ENCODE results near the gene AP3B2.

Gene AP3B2

GRCh38 chr15:82651708-82652107 lies 58.0 kb downstream of the AP3B2 start:
- no peak overlapping the region for H3K14ac ChIP-seq (ENCODE audit: low read length)
- H3K27me3 ChIP-seq (ENCODE audit: insufficient read depth, low read length) = peaks cover 29% of the 10 kb centered on the region
- no peak overlapping the region for H4K12ac ChIP-seq (ENCODE audit: low read depth, low read length)
- H3K4me2 ChIP-seq (ENCODE audit: low read length) = no peak overlapping the region
- no peak overlapping the region for H3K4me3 ChIP-seq (ENCODE audit: low read depth, low read length)
- H3K9me3 ChIP-seq (ENCODE audit: insufficient read depth, low read depth, low read length) = peaks cover 7% of the 10 kb centered on the region
- peaks cover 7 to 12% of the 10 kb centered on the region in 2 experiments for H3K4me1 ChIP-seq (ENCODE audit: control insufficient read depth in 1 of 2, insufficient read depth in 2 of 2, low read length in 2 of 2)
- no peak overlapping the region for H2BK5ac ChIP-seq (ENCODE audit: low read depth, low read length, poor library complexity)
- H4K91ac ChIP-seq (ENCODE audit: low read depth, low read length) = no peak overlapping the region
- no peak overlapping the region for H3K23ac ChIP-seq (ENCODE audit: low read length)
- H3K79me2 ChIP-seq (ENCODE audit: control insufficient read depth, insufficient read depth, low read length, poor library complexity) = no peaks in the 10 kb centered on the region
- H2AK5ac ChIP-seq (ENCODE audit: low read length) = no peak overlapping the region
- no peak overlapping the region for H2AFZ ChIP-seq (ENCODE audit: insufficient read depth, low read length, poor library complexity)
- no CpG with 5 or more reads among the region's 2 CpGs for WGBS (ENCODE audit: extremely low coverage, insufficient coverage, insufficient read length)
- H3K36me3 ChIP-seq (ENCODE audit: control insufficient read depth in 1 of 2, insufficient read depth in 2 of 2, low read length in 2 of 2) = no peaks in the 10 kb centered on the region
- no peak overlapping the region for H3K4ac ChIP-seq (ENCODE audit: low read depth, low read length)
- no peak overlapping the region for H2BK12ac ChIP-seq (ENCODE audit: low read length)
- H3K27ac ChIP-seq (ENCODE audit: low read depth, low read length) = no peak overlapping the region
- no peak overlapping the region for H3K9ac ChIP-seq (ENCODE audit: low read length)
- no peaks in the 10 kb centered on the region for H3K79me1 ChIP-seq (ENCODE audit: low read length)
- no peak for DNase-seq
- H4K8ac ChIP-seq (ENCODE audit: low read depth, low read length) = no peak overlapping the region
- no peak overlapping the region for H2BK120ac ChIP-seq (ENCODE audit: insufficient read depth, low read length, poor library complexity)
- H3K18ac ChIP-seq (ENCODE audit: low read length) = no peak overlapping the region

DNA sequence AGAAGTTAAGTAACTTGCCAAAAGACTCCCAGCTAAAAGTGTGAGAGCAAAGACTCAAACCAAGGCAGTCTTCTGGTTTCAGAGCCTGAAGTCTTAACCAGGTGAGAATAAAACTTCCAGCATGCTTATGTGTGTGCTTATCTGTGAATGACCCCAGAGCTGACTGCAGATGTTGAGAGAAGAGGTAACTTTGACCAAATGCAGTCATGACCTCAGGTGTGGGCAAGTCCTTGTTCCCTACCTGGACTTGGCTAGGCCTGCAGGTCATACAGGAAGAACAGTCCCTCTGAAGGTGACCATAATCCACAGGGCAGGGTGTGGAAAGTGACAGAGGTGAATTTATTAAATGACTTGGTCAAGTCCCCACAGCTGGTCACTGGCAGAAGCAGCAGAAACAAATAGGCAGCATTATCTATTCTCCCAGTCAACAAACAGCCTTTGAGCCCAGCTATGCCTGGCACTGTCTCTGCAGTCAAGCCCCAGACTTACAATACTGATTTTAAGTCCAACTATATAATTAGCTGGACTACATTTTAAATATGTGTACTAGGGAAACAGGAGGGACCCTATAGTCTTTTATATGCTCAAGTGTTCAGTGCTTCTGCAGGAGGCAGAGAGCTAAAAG lies 59.5 kb downstream of the AP3B2 start:
- peaks cover 7 to 12% of the 10 kb centered on the region in 2 experiments for H3K4me1 ChIP-seq (ENCODE audit: control insufficient read depth in 1 of 2, insufficient read depth in 2 of 2, low read length in 2 of 2)
- H3K79me2 ChIP-seq (ENCODE audit: control insufficient read depth, insufficient read depth, low read length, poor library complexity) = no peaks in the 10 kb centered on the region
- H4K12ac ChIP-seq (ENCODE audit: low read depth, low read length) = no peak overlapping the region
- no peak overlapping the region for H3K4me2 ChIP-seq (ENCODE audit: low read length)
- H3K27me3 ChIP-seq (ENCODE audit: insufficient read depth, low read length) = peaks cover 39% of the 10 kb centered on the region
- H4K91ac ChIP-seq (ENCODE audit: low read depth, low read length) = no peak overlapping the region
- no peak overlapping the region for H3K27ac ChIP-seq (ENCODE audit: low read depth, low read length)
- H3K4me3 ChIP-seq (ENCODE audit: low read depth, low read length) = no peak overlapping the region
- H3K4ac ChIP-seq (ENCODE audit: low read depth, low read length) = no peak overlapping the region
- H2BK5ac ChIP-seq (ENCODE audit: low read depth, low read length, poor library complexity) = no peak overlapping the region
- H3K9me3 ChIP-seq (ENCODE audit: insufficient read depth, low read depth, low read length) = peaks cover 11% of the 10 kb centered on the region
- no peak overlapping the region for H2BK12ac ChIP-seq (ENCODE audit: low read length)
- no peak overlapping the region for H3K23ac ChIP-seq (ENCODE audit: low read length)
- no peak overlapping the region for H3K9ac ChIP-seq (ENCODE audit: low read length)
- no peak overlapping the region for H3K18ac ChIP-seq (ENCODE audit: low read length)
- no peak overlapping the region for H2AFZ ChIP-seq (ENCODE audit: insufficient read depth, low read length, poor library complexity)
- no peak overlapping the region for H3K14ac ChIP-seq (ENCODE audit: low read length)
- no peak overlapping the region for H2AK5ac ChIP-seq (ENCODE audit: low read length)
- no peaks in the 10 kb centered on the region for H3K79me1 ChIP-seq (ENCODE audit: low read length)
- H2BK120ac ChIP-seq (ENCODE audit: insufficient read depth, low read length, poor library complexity) = no peak overlapping the region
- no peaks in the 10 kb centered on the region for H3K36me3 ChIP-seq (ENCODE audit: control insufficient read depth in 1 of 2, insufficient read depth in 2 of 2, low read length in 2 of 2)
- no peak overlapping the region for H4K8ac ChIP-seq (ENCODE audit: low read depth, low read length)
- no peak for DNase-seq

GRCh38 chr15:82649226-82649999 lies 60.3 kb downstream of the AP3B2 start:
- Histone ChIP-seq H2BK12ac (ENCODE audit: low read length) (no peak overlapping the region), H3K36me3 (ENCODE audit: control insufficient read depth in 1 of 2, insufficient read depth in 2 of 2, low read length in 2 of 2) (no peaks in the 10 kb centered on the region), H2AK5ac (ENCODE audit: low read length) (no peak overlapping the region), H2AFZ (ENCODE audit: insufficient read depth, low read length, poor library complexity) (no peak overlapping the region), H3K9me3 (ENCODE audit: insufficient read depth, low read depth, low read length) (peaks cover 11% of the 10 kb centered on the region), H3K27ac (ENCODE audit: low read depth, low read length) (no peak overlapping the region), H4K12ac (ENCODE audit: low read depth, low read length) (no peak overlapping the region), H3K79me2 (ENCODE audit: control insufficient read depth, insufficient read depth, low read length, poor library complexity) (no peaks in the 10 kb centered on the region), H4K91ac (ENCODE audit: low read depth, low read length) (no peak overlapping the region), H3K79me1 (ENCODE audit: low read length) (no peaks in the 10 kb centered on the region), H3K23ac (ENCODE audit: low read length) (no peak overlapping the region), H3K27me3 (ENCODE audit: insufficient read depth, low read length) (peaks cover 43% of the 10 kb centered on the region), H3K4me2 (ENCODE audit: low read length) (no peak overlapping the region), H3K18ac (ENCODE audit: low read length) (no peak overlapping the region), H3K14ac (ENCODE audit: low read length) (no peak overlapping the region), H2BK120ac (ENCODE audit: insufficient read depth, low read length, poor library complexity) (no peak overlapping the region), H4K8ac (ENCODE audit: low read depth, low read length) (no peak overlapping the region), H3K4me3 (ENCODE audit: low read depth, low read length) (no peak overlapping the region), H2BK5ac (ENCODE audit: low read depth, low read length, poor library complexity) (no peak overlapping the region), H3K4me1 (ENCODE audit: control insufficient read depth in 1 of 2, insufficient read depth in 2 of 2, low read length in 2 of 2) (peaks cover 7 to 12% of the 10 kb centered on the region in 2 experiments), H3K4ac (ENCODE audit: low read depth, low read length) (no peak overlapping the region), H3K9ac (ENCODE audit: low read length) (no peak overlapping the region)
- DNase-seq = no peak
- WGBS (ENCODE audit: extremely low coverage, insufficient coverage, insufficient read length) = no CpG with 5 or more reads among the region's 11 CpGs

DNA sequence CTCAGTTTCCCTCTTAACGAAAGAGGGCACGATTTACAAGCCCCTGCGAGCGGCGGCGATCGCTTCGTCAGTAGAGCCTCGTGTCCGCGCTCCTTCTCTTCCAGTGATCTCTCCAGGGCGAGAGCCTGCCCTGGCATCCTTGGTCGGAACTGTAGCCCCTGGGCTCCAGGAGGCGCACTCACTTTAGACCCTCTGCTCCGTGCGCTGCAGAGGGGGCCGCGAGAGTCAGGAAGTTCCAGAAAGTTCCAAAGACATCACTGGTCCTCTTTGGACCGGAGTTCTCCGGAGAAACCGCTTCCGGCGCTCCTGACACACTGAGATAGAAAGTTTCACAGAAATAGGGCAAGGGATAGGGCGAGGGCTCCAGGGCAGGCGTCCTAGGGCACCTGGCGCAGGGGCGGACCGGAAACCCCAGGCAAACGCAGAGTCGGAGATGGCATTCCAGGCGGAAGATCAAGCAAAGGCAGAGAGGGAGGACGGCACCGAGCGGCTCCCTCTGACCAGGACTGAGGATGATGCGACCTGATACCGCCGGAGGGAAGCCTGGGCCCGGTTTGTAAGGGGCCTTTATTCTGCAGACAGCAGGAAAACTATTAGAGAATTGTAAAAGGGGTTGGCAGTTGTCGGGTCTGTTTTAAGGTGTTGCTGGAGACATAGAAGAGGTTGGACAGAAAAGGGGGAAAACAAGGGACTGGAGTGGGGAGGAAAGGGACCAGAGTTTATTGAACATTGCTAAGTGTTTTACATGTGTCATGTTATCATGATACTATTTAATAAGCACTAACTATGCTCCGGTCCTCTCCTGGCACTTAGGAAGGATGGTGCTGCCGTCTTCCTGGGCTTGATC lies 61.2 kb downstream of the AP3B2 start:
- H3K23ac ChIP-seq (ENCODE audit: low read length) = no peak overlapping the region
- no peak overlapping the region for H3K27ac ChIP-seq (ENCODE audit: low read depth, low read length)
- H3K18ac ChIP-seq (ENCODE audit: low read length) = no peak overlapping the region
- no peak overlapping the region for H2BK5ac ChIP-seq (ENCODE audit: low read depth, low read length, poor library complexity)
- H2BK120ac ChIP-seq (ENCODE audit: insufficient read depth, low read length, poor library complexity) = no peak overlapping the region
- H3K4me3 ChIP-seq (ENCODE audit: low read depth, low read length) = no peak overlapping the region
- H3K27me3 ChIP-seq (ENCODE audit: insufficient read depth, low read length) = peaks cover 43% of the 10 kb centered on the region
- H3K9ac ChIP-seq (ENCODE audit: low read length) = no peak overlapping the region
- H4K91ac ChIP-seq (ENCODE audit: low read depth, low read length) = no peak overlapping the region
- H3K4me2 ChIP-seq (ENCODE audit: low read length) = peak overlapping the region; percentile 77
- H3K36me3 ChIP-seq (ENCODE audit: control insufficient read depth in 1 of 2, insufficient read depth in 2 of 2, low read length in 2 of 2) = no peaks in the 10 kb centered on the region
- no peak overlapping the region for H4K8ac ChIP-seq (ENCODE audit: low read depth, low read length)
- no peak overlapping the region for H2AFZ ChIP-seq (ENCODE audit: insufficient read depth, low read length, poor library complexity)
- H2BK12ac ChIP-seq (ENCODE audit: low read length) = no peak overlapping the region
- no peaks in the 10 kb centered on the region for H3K79me2 ChIP-seq (ENCODE audit: control insufficient read depth, insufficient read depth, low read length, poor library complexity)
- H3K14ac ChIP-seq (ENCODE audit: low read length) = no peak overlapping the region
- no peak overlapping the region for H4K12ac ChIP-seq (ENCODE audit: low read depth, low read length)
- H3K79me1 ChIP-seq (ENCODE audit: low read length) = no peaks in the 10 kb centered on the region
- no CpG with 5 or more reads among the region's 41 CpGs for WGBS (ENCODE audit: extremely low coverage, insufficient coverage, insufficient read length)
- H3K4me1 ChIP-seq (ENCODE audit: control insufficient read depth in 1 of 2, insufficient read depth in 2 of 2, low read length in 2 of 2) = peaks cover 7 to 12% of the 10 kb centered on the region in 2 experiments
- no peak overlapping the region for H3K4ac ChIP-seq (ENCODE audit: low read depth, low read length)
- H3K9me3 ChIP-seq (ENCODE audit: insufficient read depth, low read depth, low read length) = peaks cover 11% of the 10 kb centered on the region
- DNase-seq = no peak
- no peak overlapping the region for H2AK5ac ChIP-seq (ENCODE audit: low read length)

All from trophoblast cell (in vitro differentiated cells and primary cell).